ENCODE data around the gene STRN. TPM values are rescaled to one million over a fixed set of nuclear protein-coding genes. Genes with fewer than 3 reads are reported as not detected.

The STRN gene
- total RNA-seq, 4 donors from 2014 or later, result 14.9 to 18.5 (median 16.1) TPM

- no peaks in the 10 kb centered on the region for H3K27me3 ChIP-seq
- TF ChIP-seq CTCF (IDR thresholded peaks at IDR 0.05) (no peak), POLR2A (IDR thresholded peaks at IDR 0.05) (no peak)
- intact Hi-C loops (cut with DNase I), result no loop called here
- H3K9me3 ChIP-seq, result no peaks in the 10 kb centered on the region
- no peak overlapping the region for H3K4me3 ChIP-seq (replicated peaks in 1 of 3)
- no peak overlapping the region for H3K27ac ChIP-seq
- H3K36me3 ChIP-seq, result no peaks in the 10 kb centered on the region
- no peaks in the 10 kb centered on the region for H3K4me1 ChIP-seq
- no peak for DNase-seq
- 51 to 55% methylated on average over 6 of the region's 6 CpGs for WGBS, 2 donors
Measured at GRCh38 chr2:36797324-36798070, 168.8 kb downstream of the STRN start.

Small RNA genes within 50 kb of the gene (small RNA-seq; reads per million reads assigned to genes)
- not detected for gene RNU6-577P

Other genes with a start within 250 kb of the STRN start
- 10 to 100 TPM; 34.3 to 52.7 (median 44.5) TPM for gene HEATR5B, start 117.8 kb upstream of the STRN start, total RNA-seq
- gene GPATCH11, start 118.0 kb upstream of the STRN start, total RNA-seq, result 10 to 100 TPM in 1 of 4 donors, 1 to 10 TPM in 3; 6.2 to 10.6 (median 8.7) TPM
- gene EIF2AK2, start 190.4 kb upstream of the STRN start, total RNA-seq, result 10 to 100 TPM; 28.6 to 41.7 (median 31.0) TPM
- not detected for gene SULT6B1, start 222.1 kb upstream of the STRN start, total RNA-seq
- 10 to 100 TPM; 21.0 to 34.2 (median 29.3) TPM for gene CEBPZOS, start 230.0 kb upstream of the STRN start, total RNA-seq

Measured in thyroid gland (tissue), 4 donors.